Lung (tissue), 12 donors: ENCODE measurements around the gene EEF1A2. TPM values are rescaled to one million over a fixed set of nuclear protein-coding genes. Genes with fewer than 3 reads are reported as not detected.

Experiments
- ATAC-seq: fragments of 200-7000 bp; cut with Tn5 transposase; one replicate; pipeline ENCODE4 v1.9.1; 2020; ENCODE audit warnings: moderate number of reproducible peaks; ENCODE audit not compliant: insufficient read depth, low FRiP score
- DNase-seq, 3 donors: peaks; one replicate each; pipeline ENCODE4 v3.0.0-alpha.2; 2013 to 2017
- H3K27ac ChIP-seq, 2 donors: one replicate each; pipeline ENCODE4 v1.5.1; 2013; ENCODE audit warnings: mild to moderate bottlenecking in 2 of 2, moderate library complexity in 2 of 2, control low read depth in 1 of 2, inconsistent platforms in 1 of 2, low read depth in 1 of 2, low read length in 1 of 2
- H3K27me3 ChIP-seq, 3 donors: one replicate each; pipeline ENCODE4 v1.5.1; 2013; ENCODE audit warnings: low read length in 2 of 3; ENCODE audit not compliant: control insufficient read depth in 3 of 3, insufficient read depth in 3 of 3
- H3K36me3 ChIP-seq, 4 donors: one replicate each; pipeline ENCODE4 v1.5.1; 2013; ENCODE audit warnings: low read length in 4 of 4, mild to moderate bottlenecking in 1 of 4, moderate library complexity in 1 of 4; ENCODE audit not compliant: control insufficient read depth in 4 of 4, insufficient read depth in 4 of 4
- H3K4me1 ChIP-seq, 5 donors: one replicate each; pipeline ENCODE4 v1.5.1; 2013; ENCODE audit warnings: low read length in 5 of 5, mild to moderate bottlenecking in 2 of 5, moderate library complexity in 1 of 5; ENCODE audit not compliant: control insufficient read depth in 5 of 5, insufficient read depth in 5 of 5
- H3K4me3 ChIP-seq: one replicate; pipeline ENCODE4 v1.5.1; 2013; ENCODE audit warnings: mild to moderate bottlenecking, control low read depth, moderate library complexity
- H3K9ac ChIP-seq, 2 donors: one replicate each; pipeline ENCODE4 v1.5.1; 2013; ENCODE audit warnings: low read length in 2 of 2, control low read depth in 1 of 2; ENCODE audit not compliant: insufficient read depth in 1 of 2
- H3K9me3 ChIP-seq, 4 donors: one replicate each; pipeline ENCODE4 v1.5.1; 2013; ENCODE audit warnings: low read length in 3 of 4, mild to moderate bottlenecking in 1 of 4, moderate library complexity in 1 of 4; ENCODE audit not compliant: control insufficient read depth in 4 of 4, insufficient read depth in 3 of 4
- WGBS, 2 donors: extraction: QIAGEN DNeasy Blood & Tissue Kit; methylation state at CpG; one replicate each; pipeline ENCODE4 v1.1.7; 2013; 5-methylcytosine and 5-hydroxymethylcytosine counted together
- polyA plus RNA-seq, 2 donors: library from polyadenylated mRNA; stranded (reverse); fragments of 200-250 nt; gene quantifications; one replicate each; pipeline ENCODE4 v1.2.1, GENCODE V29; 2013
- total RNA-seq, 2 donors: library from RNA; depleted of rRNA in 1 of 2; stranded (reverse); fragments of >200 nt in 1 of 2; gene quantifications; one replicate each; pipeline ENCODE4 v1.2.1, GENCODE V29; 2014 to 2021
- TF ChIP-seq, protein P1 (sequence below): IDR thresholded peaks from 2 replicates; pipeline ENCODE4 v1.5.1; 2012; ENCODE audit warnings: mild to moderate bottlenecking; ENCODE audit errors: control extremely low read depth, extremely low read depth
- donor health status: control.
- donor health status: control.
- donor health status: Bipolar disorder and iron deficiency.
- donor health status: healthy.
- donor health status: DM: yes; HTN: yes; CAD: no.

Gene EEF1A2
- total and polyA plus RNA-seq, 4 donors: 0.47 to 1.9 (median 1.0) TPM

DNA sequence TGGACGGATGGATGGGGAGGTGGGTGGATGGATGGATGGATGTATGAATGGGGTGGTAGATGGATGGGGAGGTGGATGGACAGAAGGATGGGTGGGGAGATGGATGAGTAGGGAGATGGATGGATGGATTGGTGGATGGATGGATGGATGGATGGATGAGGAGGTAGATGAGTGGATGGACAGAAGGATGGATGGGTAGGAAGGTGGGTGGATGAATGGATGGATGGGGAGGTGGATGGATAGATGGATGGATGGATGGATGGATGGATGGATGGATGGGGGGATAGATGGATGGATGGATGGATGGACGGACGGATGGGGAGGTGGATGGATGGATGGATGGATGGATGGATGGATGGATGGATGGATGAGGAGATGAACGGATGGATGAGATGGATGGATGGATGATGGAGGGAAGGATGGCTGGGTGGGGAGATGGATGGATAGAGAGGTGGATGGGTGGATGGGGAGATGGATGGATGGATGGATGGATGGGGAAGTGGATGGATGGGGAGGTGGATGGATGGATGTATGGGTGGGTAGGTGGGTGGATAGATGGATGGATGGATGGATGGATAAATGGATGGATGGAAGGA lies 7.2 kb downstream of the EEF1A2 start:
- DNase-seq (no peak), ATAC-seq (no peak)
- H3K9ac ChIP-seq: no peak overlapping the region
- H3K27me3 ChIP-seq: peaks cover 15 to 29% (median 19%) of the 10 kb centered on the region in 3 donors
- no peaks in the 10 kb centered on the region for H3K36me3 ChIP-seq
- H3K27ac ChIP-seq: no peak overlapping the region
- peaks cover 0 to 5% (median 0%) of the 10 kb centered on the region in 4 donors for H3K9me3 ChIP-seq
- TF ChIP-seq, protein P1, sequence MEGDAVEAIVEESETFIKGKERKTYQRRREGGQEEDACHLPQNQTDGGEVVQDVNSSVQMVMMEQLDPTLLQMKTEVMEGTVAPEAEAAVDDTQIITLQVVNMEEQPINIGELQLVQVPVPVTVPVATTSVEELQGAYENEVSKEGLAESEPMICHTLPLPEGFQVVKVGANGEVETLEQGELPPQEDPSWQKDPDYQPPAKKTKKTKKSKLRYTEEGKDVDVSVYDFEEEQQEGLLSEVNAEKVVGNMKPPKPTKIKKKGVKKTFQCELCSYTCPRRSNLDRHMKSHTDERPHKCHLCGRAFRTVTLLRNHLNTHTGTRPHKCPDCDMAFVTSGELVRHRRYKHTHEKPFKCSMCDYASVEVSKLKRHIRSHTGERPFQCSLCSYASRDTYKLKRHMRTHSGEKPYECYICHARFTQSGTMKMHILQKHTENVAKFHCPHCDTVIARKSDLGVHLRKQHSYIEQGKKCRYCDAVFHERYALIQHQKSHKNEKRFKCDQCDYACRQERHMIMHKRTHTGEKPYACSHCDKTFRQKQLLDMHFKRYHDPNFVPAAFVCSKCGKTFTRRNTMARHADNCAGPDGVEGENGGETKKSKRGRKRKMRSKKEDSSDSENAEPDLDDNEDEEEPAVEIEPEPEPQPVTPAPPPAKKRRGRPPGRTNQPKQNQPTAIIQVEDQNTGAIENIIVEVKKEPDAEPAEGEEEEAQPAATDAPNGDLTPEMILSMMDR: no peak
- 54 to 58% methylated on average over 4 of the region's 4 CpGs for WGBS, 2 donors
- H3K4me3 ChIP-seq: no peak overlapping the region
- H3K4me1 ChIP-seq: peaks cover 0 to 5% (median 0%) of the 10 kb centered on the region in 5 donors

DNA sequence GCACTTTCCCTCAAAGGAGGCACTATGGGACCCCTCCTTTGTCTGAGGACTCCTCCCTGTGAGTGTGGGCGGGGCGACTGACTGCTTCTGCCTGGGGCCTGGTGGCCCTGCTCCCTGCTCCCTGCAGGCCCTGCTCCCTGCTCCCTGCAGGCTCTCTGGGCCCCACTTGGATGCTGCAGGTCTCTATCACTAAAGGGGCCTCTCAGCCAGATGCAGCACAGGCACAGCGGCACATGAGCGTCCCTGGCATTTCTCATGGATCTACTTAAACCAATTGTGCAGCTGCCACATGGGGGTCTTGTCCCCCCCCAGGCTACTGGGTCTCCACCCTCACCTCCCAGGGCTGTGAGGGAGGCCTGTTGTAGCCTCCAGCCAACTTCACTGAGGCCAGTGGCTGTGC lies 7.8 kb downstream of the EEF1A2 start:
- no peak overlapping the region for H3K9ac ChIP-seq
- TF ChIP-seq, protein P1: no peak
- peaks cover 15 to 30% (median 16%) of the 10 kb centered on the region in 3 donors for H3K27me3 ChIP-seq
- H3K9me3 ChIP-seq: peaks cover 0 to 10% (median 0%) of the 10 kb centered on the region in 4 donors
- H3K27ac ChIP-seq: no peak overlapping the region
- peaks cover 0 to under 1% (median 0%) of the 10 kb centered on the region in 5 donors for H3K4me1 ChIP-seq
- H3K4me3 ChIP-seq: no peak overlapping the region
- ATAC-seq: no peak
- no peaks in the 10 kb centered on the region for H3K36me3 ChIP-seq
- WGBS, 2 donors: 83 to 84% methylated on average over 4 of the region's 4 CpGs
- no peak for DNase-seq

DNA sequence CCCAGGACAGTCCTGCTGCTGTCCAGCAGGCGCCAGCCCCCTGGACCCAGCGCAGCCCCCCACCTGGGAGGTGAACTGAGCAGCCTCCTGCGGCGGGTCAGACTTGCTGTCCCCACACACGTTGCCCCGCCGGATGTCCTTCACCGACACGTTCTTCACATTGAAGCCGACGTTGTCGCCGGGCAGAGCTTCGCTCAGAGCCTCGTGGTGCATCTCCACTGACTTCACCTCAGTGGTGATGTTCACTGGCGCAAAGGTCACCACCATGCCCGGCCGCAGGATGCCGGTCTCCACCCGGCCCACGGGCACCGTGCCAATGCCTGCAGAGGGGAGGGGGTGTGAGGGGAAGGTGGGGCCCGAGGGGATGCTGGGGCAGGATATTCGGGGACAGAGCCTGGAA lies 8.5 kb downstream of the EEF1A2 start:
- peaks cover 0 to 11% (median 0%) of the 10 kb centered on the region in 4 donors for H3K9me3 ChIP-seq
- WGBS, 2 donors: 64 to 76% methylated on average over 24 of the region's 24 CpGs
- TF ChIP-seq, protein P1: no peak
- H3K4me1 ChIP-seq: no peaks in the 10 kb centered on the region
- H3K36me3 ChIP-seq: no peaks in the 10 kb centered on the region
- DNase-seq (no peak), ATAC-seq (no peak)
- H3K9ac ChIP-seq: no peak overlapping the region
- peaks cover 15 to 32% (median 16%) of the 10 kb centered on the region in 3 donors for H3K27me3 ChIP-seq
- no peak overlapping the region for H3K27ac ChIP-seq
- H3K4me3 ChIP-seq: no peak overlapping the region
